Loucy (cell line): Measurements from ENCODE around the gene SURF1.

Source experiments
- H2AFZ ChIP-seq: fragments of 200-600 bp; sonication (generic); 2 replicates; pipeline ENCODE4 v1.6.0; 2016; ENCODE audit warnings: antibody characterized with exemption, mild to moderate bottlenecking, low read length, moderate library complexity
- H3F3A ChIP-seq: fragments of 200-600 bp; 2 replicates; pipeline ENCODE4 v1.6.0; 2016; ENCODE audit warnings: antibody characterized with exemption, low read depth, mild to moderate bottlenecking
- H3K27me3 ChIP-seq: fragments of 200-600 bp; sonication (generic); 2 replicates; pipeline ENCODE4 v1.6.1; 2014; ENCODE audit warnings: low read length, mild to moderate bottlenecking; ENCODE audit not compliant: insufficient read depth, poor library complexity, severe bottlenecking
- H3K36me3 ChIP-seq: fragments of 200-600 bp; sonication (generic); 2 replicates; pipeline ENCODE4 v1.6.1; 2016; ENCODE audit warnings: low read length; ENCODE audit not compliant: insufficient read depth
- H3K4me1 ChIP-seq: fragments of 200-600 bp; sonication (generic); 2 replicates; pipeline ENCODE4 v1.5.1; 2014; ENCODE audit warnings: low read length, mild to moderate bottlenecking; ENCODE audit not compliant: insufficient read depth, poor library complexity, severe bottlenecking
- H3K4me2 ChIP-seq: fragments of 200-600 bp; sonication (generic); 2 replicates; pipeline ENCODE4 v1.6.0; 2014; ENCODE audit warnings: antibody characterized with exemption, low read length, low read depth, mild to moderate bottlenecking; ENCODE audit not compliant: poor library complexity, severe bottlenecking
- H3K4me3 ChIP-seq: fragments of 200-600 bp; sonication (generic); 2 replicates; pipeline ENCODE4 v1.5.1; 2014; ENCODE audit warnings: low read length, mild to moderate bottlenecking, mixed read lengths; ENCODE audit not compliant: poor library complexity, severe bottlenecking
- H3K79me2 ChIP-seq: fragments of 200-600 bp; sonication (generic); 2 replicates; pipeline ENCODE4 v1.6.1; 2014; ENCODE audit warnings: low read length; ENCODE audit not compliant: insufficient read depth
- H3K9ac ChIP-seq: fragments of 200-600 bp; sonication (generic); 2 replicates; pipeline ENCODE4 v1.6.0; 2014; ENCODE audit warnings: mild to moderate bottlenecking, low read depth, low read length, moderate library complexity; ENCODE audit not compliant: poor library complexity, severe bottlenecking
- H3K9me2 ChIP-seq: fragments of 200-600 bp; sonication (generic); replicated peaks from 2 replicates; pipeline ENCODE4 v1.6.1; 2016; ENCODE audit warnings: low read depth, low read length, mixed read lengths
- H3K9me3 ChIP-seq: fragments of 200-600 bp; sonication (generic); 2 replicates; pipeline ENCODE4 v1.6.1; 2014; ENCODE audit warnings: mild to moderate bottlenecking, antibody characterized with exemption, low read length, low read depth; ENCODE audit not compliant: insufficient read depth
- H4K20me1 ChIP-seq: fragments of 200-600 bp; sonication (generic); 2 replicates; pipeline ENCODE4 v1.6.0; 2014; ENCODE audit warnings: antibody characterized with exemption, low read length, mild to moderate bottlenecking; ENCODE audit not compliant: insufficient read depth, poor library complexity, severe bottlenecking
- CTCF ChIP-seq: fragments of 200-600 bp; sonication (generic); conservative IDR thresholded peaks from 2 replicates; pipeline ENCODE4 v1.5.1; 2014; ENCODE audit warnings: mild to moderate bottlenecking, antibody characterized with exemption, low read length
- EZH2phosphoT487 ChIP-seq: fragments of 200-600 bp; IDR thresholded peaks from 2 replicates; pipeline ENCODE4 v1.6.1; 2018; ENCODE audit warnings: antibody characterized with exemption, mild to moderate bottlenecking, moderate library complexity, borderline replicate concordance

Gene SURF1

GRCh38 chr9:133342570-133342969, 13.7 kb downstream of the SURF1 start:
- H2AFZ ChIP-seq, result no peak overlapping the region
- peak overlapping the region; percentile 29 for H3K9ac ChIP-seq
- peaks cover 24% of the 10 kb centered on the region for H3K4me1 ChIP-seq
- H3K9me2 ChIP-seq, result no peaks in the 10 kb centered on the region
- no peak overlapping the region for H3K4me3 ChIP-seq
- no peaks in the 10 kb centered on the region for H3K27me3 ChIP-seq
- peak; percentile 26 for TF ChIP-seq CTCF
- TF ChIP-seq EZH2phosphoT487, result no peak
- no peak overlapping the region for H3K4me2 ChIP-seq
- H3K9me3 ChIP-seq, result no peaks in the 10 kb centered on the region
- no peaks in the 10 kb centered on the region for H3F3A ChIP-seq
- H3K79me2 ChIP-seq, result peaks cover 27% of the 10 kb centered on the region
- peaks cover 24% of the 10 kb centered on the region; the same call in 1 of the 2 replicates for H3K36me3 ChIP-seq
- peaks cover 13% of the 10 kb centered on the region for H4K20me1 ChIP-seq

GRCh38 chr9:133342069-133342406, 14.2 kb downstream of the SURF1 start:
- Histone ChIP-seq H3K9me2 (no peaks in the 10 kb centered on the region), H3K9me3 (no peaks in the 10 kb centered on the region), H3K27me3 (no peaks in the 10 kb centered on the region), H3F3A (no peaks in the 10 kb centered on the region), H3K79me2 (peaks cover 22% of the 10 kb centered on the region), H3K4me2 (no peak overlapping the region), H3K4me3 (no peak overlapping the region), H2AFZ (no peak overlapping the region), H3K4me1 (peaks cover 23% of the 10 kb centered on the region), H3K36me3 (peaks cover 24% of the 10 kb centered on the region; the same call in 1 of the 2 replicates), H4K20me1 (peaks cover 13% of the 10 kb centered on the region), H3K9ac (no peak overlapping the region)
- TF ChIP-seq CTCF (peak; percentile 37), EZH2phosphoT487 (no peak)

- peaks cover 9% of the 10 kb centered on the region for H4K20me1 ChIP-seq
- H3K79me2 ChIP-seq, result peaks cover 17% of the 10 kb centered on the region
- no peaks in the 10 kb centered on the region for H3K27me3 ChIP-seq
- no peaks in the 10 kb centered on the region for H3K9me3 ChIP-seq
- no peak overlapping the region for H3K9ac ChIP-seq
- H3K4me1 ChIP-seq, result peaks cover 18% of the 10 kb centered on the region
- TF ChIP-seq CTCF (no peak), EZH2phosphoT487 (no peak)
- H3K9me2 ChIP-seq, result no peaks in the 10 kb centered on the region
- H3K4me3 ChIP-seq, result no peak overlapping the region
- H2AFZ ChIP-seq, result no peak overlapping the region
- H3K36me3 ChIP-seq, result peaks cover 24% of the 10 kb centered on the region; the same call in 1 of the 2 replicates
- H3K4me2 ChIP-seq, result no peak overlapping the region
- no peaks in the 10 kb centered on the region for H3F3A ChIP-seq
Observed at GRCh38 chr9:133341369-133342068, 14.8 kb downstream of the SURF1 start.
